Colonic mucosa (tissue), 4 donors: ENCODE data around the gene TDO2. TPM values are rescaled to one million over a fixed set of nuclear protein-coding genes. Genes with fewer than 3 reads are reported as not detected.

Experiments used
- DNase-seq: peaks from one replicate; pipeline ENCODE4 v3.0.0-alpha.2; 2020
- H3K27ac ChIP-seq: fragments of 200-600 bp; one replicate; pipeline ENCODE4 v1.8.0; 2021
- H3K27me3 ChIP-seq: fragments of 200-600 bp; one replicate; pipeline ENCODE4 v1.8.0; 2021
- H3K36me3 ChIP-seq: fragments of 200-600 bp; one replicate; pipeline ENCODE4 v1.8.0; 2021
- H3K4me1 ChIP-seq: fragments of 200-600 bp; one replicate; pipeline ENCODE4 v1.8.0; 2021; ENCODE audit warnings: mild to moderate bottlenecking
- H3K4me3 ChIP-seq: fragments of 200-600 bp; one replicate; pipeline ENCODE4 v1.8.0; 2021
- H3K9ac ChIP-seq, 2 donors: one replicate each; pipeline ENCODE4 v1.7.0; 2013; ENCODE audit warnings: control low read depth in 2 of 2, low read depth in 2 of 2, low read length in 2 of 2
- H3K9me3 ChIP-seq: fragments of 200-600 bp; one replicate; pipeline ENCODE4 v1.8.0; 2021
- CTCF ChIP-seq: fragments of 200-600 bp; IDR thresholded peaks from one replicate; pipeline ENCODE4 v1.8.0; 2022; ENCODE audit warnings: antibody characterized with exemption, mild to moderate bottlenecking
- intact Hi-C: fragments of 100-400 bp; cut with DNase I; formaldehyde crosslinking; loops from one replicate; pipeline ENCODE4 v1.14.1; 2022
- total RNA-seq, 2 donors: library from RNA; stranded (reverse); fragmentation: NEBNext Ultra II Directional in 1 of 2; extraction: Animal tissue kit (Norgen Biotek cat#: 25700) in 1 of 2; gene quantifications; one replicate each; pipeline ENCODE4 v1.2.1, GENCODE V29; 2021
- donor health status: healthy.
- donor health status: DM: no; HTN: no; CAD: no.
- donor health status: DM: no; HTN: no; CAD: no.

The TDO2 gene
- total RNA-seq, 2 donors from 2014 or later = 0.27 to 1.4 TPM

- no peaks in the 10 kb centered on the region for H3K27me3 ChIP-seq
Measured at GRCh38 chr4:155935389-155935986, 32.0 kb downstream of the TDO2 start.

GRCh38 chr4:155941085-155941790 lies 37.7 kb downstream of the TDO2 start:
- TF ChIP-seq CTCF = no peak
- DNase-seq = no peak

More at GRCh38 chr4:155935389-155935986, 32.0 kb downstream of the TDO2 start:
- no peak overlapping the region for H3K27ac ChIP-seq
- intact Hi-C loops = no loop called here
- H3K4me3 ChIP-seq = no peak overlapping the region
- H3K4me1 ChIP-seq = no peaks in the 10 kb centered on the region
- no peak overlapping the region for H3K9ac ChIP-seq
- H3K9me3 ChIP-seq = no peaks in the 10 kb centered on the region
- no peaks in the 10 kb centered on the region for H3K36me3 ChIP-seq
- no peak for DNase-seq
- no peak for TF ChIP-seq CTCF

GRCh38 chr4:155941820-155942219 lies 38.3 kb downstream of the TDO2 start:
- Histone ChIP-seq H3K9me3 (no peaks in the 10 kb centered on the region), H3K27ac (no peak overlapping the region), H3K4me1 (no peaks in the 10 kb centered on the region), H3K27me3 (no peaks in the 10 kb centered on the region), H3K4me3 (no peak overlapping the region), H3K36me3 (no peaks in the 10 kb centered on the region), H3K9ac (no peak overlapping the region)
- no peak for TF ChIP-seq CTCF
- no peak for DNase-seq
- intact Hi-C loops = no loop called here

More at GRCh38 chr4:155941085-155941790, 37.7 kb downstream of the TDO2 start:
- no peaks in the 10 kb centered on the region for H3K36me3 ChIP-seq
- intact Hi-C loops = no loop called here
- no peak overlapping the region for H3K9ac ChIP-seq
- H3K4me3 ChIP-seq = no peak overlapping the region
- H3K9me3 ChIP-seq = no peaks in the 10 kb centered on the region
- H3K4me1 ChIP-seq = no peaks in the 10 kb centered on the region
- no peak overlapping the region for H3K27ac ChIP-seq
- H3K27me3 ChIP-seq = no peaks in the 10 kb centered on the region

- H3K9me3 ChIP-seq = no peaks in the 10 kb centered on the region
- H3K4me1 ChIP-seq = no peaks in the 10 kb centered on the region
- no peaks in the 10 kb centered on the region for H3K36me3 ChIP-seq
- TF ChIP-seq CTCF = no peak
- intact Hi-C loops = no loop called here
- no peaks in the 10 kb centered on the region for H3K27me3 ChIP-seq
- H3K9ac ChIP-seq = no peak overlapping the region
- H3K4me3 ChIP-seq = no peak overlapping the region
- no peak for DNase-seq
- no peak overlapping the region for H3K27ac ChIP-seq
Measured at GRCh38 chr4:155943605-155944291, 40.3 kb downstream of the TDO2 start.

GRCh38 chr4:155944516-155944915 lies 41.0 kb downstream of the TDO2 start:
- no peaks in the 10 kb centered on the region for H3K9me3 ChIP-seq
- TF ChIP-seq CTCF = no peak
- no peak overlapping the region for H3K27ac ChIP-seq
- H3K36me3 ChIP-seq = no peaks in the 10 kb centered on the region
- no peaks in the 10 kb centered on the region for H3K27me3 ChIP-seq
- H3K4me1 ChIP-seq = no peaks in the 10 kb centered on the region
- no peak for DNase-seq
- intact Hi-C loops = no loop called here
- H3K9ac ChIP-seq = no peak overlapping the region
- H3K4me3 ChIP-seq = no peak overlapping the region
